MCF 10A (cell line): ENCODE results near the gene SNTA1. TPM values are rescaled to one million over a fixed set of nuclear protein-coding genes. Genes with fewer than 3 reads are reported as not detected.
"Not testable (repeated sequence)": the region's sequence is repeated elsewhere in the genome, so short reads cannot be mapped to it uniquely, and the experiment has no call there.

Experiments used
- BruUV-seq: library from RNA; stranded (reverse); fragments of 400-500 nt; replicated peaks from 2 replicates; lab custom pipeline; 2021; lab: Mats Ljungman, UMichigan
- CTCF ChIA-PET: fragments of 300-600 bp; sonication (Branson Sonifier 250); formaldehyde crosslinking; extraction: SDS; loops from one replicate; lab custom pipeline; 2021; ENCODE audit warnings: antibody characterized with exemption, inconsistent platforms; lab: Yijun Ruan, JAX
- POLR2A ChIA-PET: fragments of 300-600, 350-650 bp; sonication (Branson Sonifier 250); formaldehyde crosslinking; extraction: SDS; loops from one replicate; lab custom pipeline; 2020; ENCODE audit warnings: antibody characterized with exemption, inconsistent platforms; lab: Yijun Ruan, JAX
- DNase-seq: peaks from one replicate; pipeline ENCODE4 v3.0.0-alpha.2; 2018; ENCODE audit not compliant: unreplicated experiment
- H3K27ac Mint-ChIP-seq: one replicate; pipeline ENCODE4 v1.8.0; 2022; ENCODE audit warnings: mild to moderate bottlenecking, low read depth, mixed read lengths; ENCODE audit not compliant: unreplicated experiment
- H3K27me3 Mint-ChIP-seq: one replicate; pipeline ENCODE4 v1.8.0; 2022; ENCODE audit warnings: mixed read lengths; ENCODE audit not compliant: insufficient read depth, unreplicated experiment
- H3K36me3 Mint-ChIP-seq: one replicate; pipeline ENCODE4 v1.8.0; 2022; ENCODE audit warnings: mild to moderate bottlenecking, moderate library complexity, mixed read lengths; ENCODE audit not compliant: insufficient read depth, unreplicated experiment
- H3K4me1 Mint-ChIP-seq: one replicate; pipeline ENCODE4 v1.8.0; 2022; ENCODE audit warnings: mixed read lengths; ENCODE audit not compliant: insufficient read depth, unreplicated experiment
- H3K4me3 Mint-ChIP-seq: one replicate; pipeline ENCODE4 v1.8.0; 2022; ENCODE audit warnings: mild to moderate bottlenecking, moderate library complexity, mixed read lengths; ENCODE audit not compliant: unreplicated experiment
- H3K9me3 Mint-ChIP-seq: one replicate; pipeline ENCODE4 v1.8.0; 2022; ENCODE audit warnings: mixed read lengths; ENCODE audit not compliant: unreplicated experiment
- intact Hi-C: fragments of 100-400 bp; cut with micrococcal nuclease; formaldehyde crosslinking; loops from 2 replicates; pipeline ENCODE4 v1.14.1; 2022
- total RNA-seq: library from RNA; stranded (reverse); gene quantifications from 2 replicates; pipeline ENCODE4 v1.2.3, GENCODE V29; 2022
- TF ChIP-seq, protein P1 (sequence below): fragments of 200-600 bp; IDR thresholded peaks from one replicate; pipeline ENCODE4 v1.8.0; 2022; ENCODE audit warnings: antibody characterized with exemption, mild to moderate bottlenecking; ENCODE audit not compliant: unreplicated experiment

SNTA1 gene
- total RNA-seq, 1 experiment from 2014 or later: 1.4 TPM

DNA sequence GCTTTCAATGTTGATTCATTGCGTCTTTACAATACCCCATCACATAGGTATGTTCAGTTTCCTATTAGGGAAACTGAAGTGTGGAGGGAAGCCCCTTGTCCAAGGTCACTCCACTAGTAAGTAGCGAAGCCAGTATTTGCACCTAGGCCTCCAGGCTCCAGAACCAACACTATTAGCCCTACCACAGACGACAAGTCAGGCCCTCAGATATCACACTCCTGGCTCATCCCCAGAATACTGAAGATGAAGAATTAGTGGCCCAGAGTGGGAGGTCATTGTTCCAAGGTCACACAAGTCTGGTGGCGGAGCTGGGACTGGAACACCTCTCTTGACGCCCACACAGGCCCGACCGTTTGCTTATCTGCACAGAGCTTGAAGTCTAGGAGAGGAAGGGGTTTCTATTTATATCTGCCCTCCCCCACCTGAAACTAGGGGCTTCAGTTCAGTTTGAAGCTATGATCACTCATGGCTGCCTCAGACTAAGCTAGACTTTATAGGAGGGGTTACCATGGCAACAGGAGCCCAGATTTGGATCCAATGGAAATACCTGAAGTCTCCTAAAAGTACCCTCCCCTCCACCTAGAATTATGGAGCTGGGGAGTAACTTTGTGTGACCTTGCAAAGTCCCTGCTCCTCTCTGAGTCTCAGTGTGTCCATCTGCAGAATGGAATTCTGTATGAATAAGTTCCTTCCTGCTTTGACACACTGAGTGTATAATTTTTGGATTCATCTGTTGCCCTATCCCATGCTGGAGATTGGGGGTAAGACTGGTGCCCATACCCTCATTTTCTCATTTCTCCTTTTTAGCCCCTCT lies 2.2 kb downstream of the SNTA1 start:
- BruUV-seq: no TSS peak
- TF ChIP-seq, protein P1, sequence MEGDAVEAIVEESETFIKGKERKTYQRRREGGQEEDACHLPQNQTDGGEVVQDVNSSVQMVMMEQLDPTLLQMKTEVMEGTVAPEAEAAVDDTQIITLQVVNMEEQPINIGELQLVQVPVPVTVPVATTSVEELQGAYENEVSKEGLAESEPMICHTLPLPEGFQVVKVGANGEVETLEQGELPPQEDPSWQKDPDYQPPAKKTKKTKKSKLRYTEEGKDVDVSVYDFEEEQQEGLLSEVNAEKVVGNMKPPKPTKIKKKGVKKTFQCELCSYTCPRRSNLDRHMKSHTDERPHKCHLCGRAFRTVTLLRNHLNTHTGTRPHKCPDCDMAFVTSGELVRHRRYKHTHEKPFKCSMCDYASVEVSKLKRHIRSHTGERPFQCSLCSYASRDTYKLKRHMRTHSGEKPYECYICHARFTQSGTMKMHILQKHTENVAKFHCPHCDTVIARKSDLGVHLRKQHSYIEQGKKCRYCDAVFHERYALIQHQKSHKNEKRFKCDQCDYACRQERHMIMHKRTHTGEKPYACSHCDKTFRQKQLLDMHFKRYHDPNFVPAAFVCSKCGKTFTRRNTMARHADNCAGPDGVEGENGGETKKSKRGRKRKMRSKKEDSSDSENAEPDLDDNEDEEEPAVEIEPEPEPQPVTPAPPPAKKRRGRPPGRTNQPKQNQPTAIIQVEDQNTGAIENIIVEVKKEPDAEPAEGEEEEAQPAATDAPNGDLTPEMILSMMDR: no peak
- no peak overlapping the region for H3K27ac Mint-ChIP-seq
- DNase-seq: no peak
- H3K27me3 Mint-ChIP-seq: no peaks in the 10 kb centered on the region
- H3K4me3 Mint-ChIP-seq: no peak overlapping the region
- no peaks in the 10 kb centered on the region for H3K4me1 Mint-ChIP-seq
- H3K9me3 Mint-ChIP-seq: no peaks in the 10 kb centered on the region
- H3K36me3 Mint-ChIP-seq: no peaks in the 10 kb centered on the region
- intact Hi-C loops: no loop called here
- ChIA-PET POLR2A (interaction anchor here (0.6 to 1.3 kb wide), 3 partner anchors 9 to 370 kb away, joined by 3 to 7 read pairs (median 3); partner anchors contain the start of genes CBFA2T2 and CHMP4B), CTCF (interaction anchor here (0.6 to 0.7 kb wide), 5 partner anchors 27 to 870 kb away, joined by 3 read pairs; no protein-coding TSS in a partner anchor)

DNA sequence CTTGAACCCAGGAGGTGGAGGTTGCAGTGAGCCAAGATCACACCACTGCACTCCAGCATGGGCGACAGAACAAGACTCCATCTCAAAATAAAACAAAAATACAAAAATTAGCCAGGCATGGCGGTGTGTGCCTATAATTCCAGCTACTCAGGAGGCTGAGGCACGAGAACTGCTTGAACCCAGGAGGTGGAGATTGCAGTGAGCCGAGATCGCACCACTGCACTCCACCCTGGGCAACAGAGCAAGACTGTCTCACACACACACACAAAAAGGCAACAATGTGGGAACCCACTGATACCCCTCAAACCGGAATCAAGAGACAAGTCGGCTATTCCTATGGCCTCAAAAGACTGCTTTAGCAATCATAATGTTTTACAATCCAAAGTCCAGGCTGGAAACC lies 3.0 kb downstream of the SNTA1 start:
- CTCF ChIA-PET: interaction anchor here (0.6 to 0.7 kb wide), 2 partner anchors 475 to 921 kb away, joined by 3 to 4 read pairs; no protein-coding TSS in a partner anchor
- H3K27ac Mint-ChIP-seq, H3K27me3 Mint-ChIP-seq, H3K4me3 Mint-ChIP-seq, H3K9me3 Mint-ChIP-seq, H3K4me1 Mint-ChIP-seq, DNase-seq, BruUV-seq, H3K36me3 Mint-ChIP-seq, intact Hi-C loops: not testable (repeated sequence)
- POLR2A ChIA-PET: interaction anchor here (1.1 kb wide), 1 partner anchor 9 kb away, joined by 3 read pairs; no protein-coding TSS in a partner anchor

DNA sequence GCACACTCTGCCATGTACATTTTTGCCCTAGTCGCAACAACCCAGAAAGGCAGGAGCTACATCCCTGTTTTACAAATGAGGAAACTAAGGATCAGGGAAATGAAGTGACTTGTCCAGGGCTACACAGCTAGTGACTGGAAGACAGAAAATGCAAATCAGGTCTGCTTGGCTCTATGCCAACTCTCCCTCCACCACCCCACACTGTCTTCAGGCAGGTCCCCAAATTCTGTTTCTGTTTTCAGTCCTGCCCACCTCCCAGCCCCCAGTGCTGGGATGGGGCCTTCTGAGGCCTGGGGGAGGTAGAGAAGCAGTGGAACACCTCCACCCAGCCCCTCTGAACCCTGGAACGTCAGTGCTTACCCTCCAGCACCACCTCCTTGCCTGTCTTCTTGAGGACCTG lies 5.1 kb downstream of the SNTA1 start:
- DNase-seq: no peak
- BruUV-seq: no TSS peak
- H3K9me3 Mint-ChIP-seq: no peaks in the 10 kb centered on the region
- H3K4me1 Mint-ChIP-seq: no peaks in the 10 kb centered on the region
- no peaks in the 10 kb centered on the region for H3K36me3 Mint-ChIP-seq
- ChIA-PET POLR2A (interaction anchor here (0.6 to 0.7 kb wide), 2 partner anchors 52 to 811 kb away, joined by 3 to 6 read pairs; partner anchors contain the start of gene CBFA2T2), CTCF (interaction anchor here (0.6 to 1.1 kb wide), 2 partner anchors 23 to 630 kb away, joined by 3 read pairs; no protein-coding TSS in a partner anchor)
- no peak overlapping the region for H3K27ac Mint-ChIP-seq
- intact Hi-C loops: no loop called here
- H3K4me3 Mint-ChIP-seq: no peak overlapping the region
- TF ChIP-seq, protein P1: no peak
- H3K27me3 Mint-ChIP-seq: no peaks in the 10 kb centered on the region

DNA sequence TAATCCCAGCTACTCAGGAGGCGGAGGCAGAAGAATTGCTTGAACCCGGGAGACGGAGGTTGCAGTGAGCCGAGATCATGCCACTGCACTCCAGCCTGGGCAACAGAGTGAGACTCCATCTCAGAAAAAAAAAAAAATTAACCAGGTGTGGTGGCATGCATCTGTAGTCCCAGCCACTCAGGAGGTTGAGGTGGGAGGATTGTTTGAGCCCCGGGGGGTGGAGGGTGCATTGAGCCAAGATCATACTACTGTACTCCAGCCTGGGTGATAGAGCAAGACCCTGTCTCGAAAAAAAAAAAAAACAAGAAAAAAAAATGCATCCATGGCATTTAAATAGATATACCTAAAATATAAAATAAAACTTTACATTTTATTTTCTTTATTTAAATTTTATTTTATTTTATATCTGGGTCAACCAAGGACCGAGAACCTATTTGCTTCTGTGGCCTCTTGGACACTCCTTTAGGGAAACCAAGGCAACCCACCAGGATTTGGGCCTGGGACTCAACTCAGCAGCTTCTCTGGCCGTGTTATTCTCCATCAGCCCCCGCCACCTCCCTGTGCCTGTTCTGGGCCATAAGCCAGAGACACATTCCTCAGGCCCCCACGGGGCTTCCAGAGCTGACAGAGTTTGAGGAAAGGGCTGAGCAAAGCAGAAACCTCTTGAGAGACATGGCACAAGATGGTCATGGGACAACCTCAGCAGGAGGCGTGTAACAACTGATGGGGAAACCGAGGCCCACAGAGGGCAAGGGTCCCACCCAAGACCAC lies 6.2 kb downstream of the SNTA1 start:
- no peak for DNase-seq
- TF ChIP-seq, protein P1: no peak
- no peak overlapping the region for H3K27ac Mint-ChIP-seq
- ChIA-PET CTCF (interaction anchor here (0.6 to 1.1 kb wide), 3 partner anchors 21 to 631 kb away, joined by 3 read pairs; no protein-coding TSS in a partner anchor), POLR2A (no interaction called here)
- H3K4me1 Mint-ChIP-seq: no peaks in the 10 kb centered on the region
- intact Hi-C loops: no loop called here
- no TSS peak for BruUV-seq
- H3K9me3 Mint-ChIP-seq: no peaks in the 10 kb centered on the region
- H3K4me3 Mint-ChIP-seq: no peak overlapping the region
- H3K36me3 Mint-ChIP-seq: no peaks in the 10 kb centered on the region
- no peaks in the 10 kb centered on the region for H3K27me3 Mint-ChIP-seq
